ENCODE data around the gene AGO4. TPM values are rescaled to one million over a fixed set of nuclear protein-coding genes. Genes with fewer than 3 reads are reported as not detected.
A peak's percentile ranks its signal among the peaks of the same experiment; 100 is the strongest.

The AGO4 gene
- 10 to 100 TPM; 30.1 to 32.9 TPM for total RNA-seq
- 10 to 100 TPM in 1 of 2 donors, 1 to 10 TPM in 1; 3.6 to 13.6 TPM for polyA plus RNA-seq

- Histone ChIP-seq H3K9me3 (ENCODE audit: control insufficient read depth in 1 of 2, low read length in 2 of 2) (no peaks in the 10 kb centered on the region), H3K27me3 (ENCODE audit: insufficient read depth, low read length) (no peaks in the 10 kb centered on the region), H3K27ac (ENCODE audit: low read depth, low read length) (peak within 1 kb of the TSS; percentile 71), H3K36me3 (ENCODE audit: insufficient read depth, low read length) (no peaks in the 10 kb centered on the region), H3K4me3 (ENCODE audit: low read length in 2 of 2) (peak within 1 kb of the TSS; percentile 26 to 77), H3K4me1 (ENCODE audit: insufficient read depth, low read length) (peaks cover 45% of the 10 kb centered on the region)
- DNase-seq = peak in 4 of 5 donors; percentile 21 to 36 (median 30)
- H3K36me3 Mint-ChIP-seq = peaks cover 0 to 6% of the 10 kb centered on the region in 2 donors
- H3K9me3 Mint-ChIP-seq = no peaks in the 10 kb centered on the region
- ChIA-PET POLR2A (ENCODE audit: partially characterized antibody) (no interaction called here), CTCF (ENCODE audit: partially characterized antibody) (no interaction called here)
- no peaks in the 10 kb centered on the region for H3K27me3 Mint-ChIP-seq
- H3K27ac Mint-ChIP-seq = peak within 1 kb of the TSS; percentile 90 to 97 (median 93)
- H3K4me3 Mint-ChIP-seq = peak within 1 kb of the TSS; percentile 90 to 96 (median 94)
- H3K4me1 Mint-ChIP-seq = peaks cover 30 to 58% (median 40%) of the 10 kb centered on the region in 4 donors
- intact Hi-C loops (cut with micrococcal nuclease) = loop anchor here (5.0 to 10.0 kb wide), 3 partner anchors 36 to 823 kb away; partner anchors contain the start of genes AGO3 and TMEM35B
These were observed at the start of gene AGO4 for GRCh38 chr1:35807614-35808449. AGO4 (plus strand) TSS chr1:35808016; CDS start chr1:35808417, 401 bp downstream.

DNA sequence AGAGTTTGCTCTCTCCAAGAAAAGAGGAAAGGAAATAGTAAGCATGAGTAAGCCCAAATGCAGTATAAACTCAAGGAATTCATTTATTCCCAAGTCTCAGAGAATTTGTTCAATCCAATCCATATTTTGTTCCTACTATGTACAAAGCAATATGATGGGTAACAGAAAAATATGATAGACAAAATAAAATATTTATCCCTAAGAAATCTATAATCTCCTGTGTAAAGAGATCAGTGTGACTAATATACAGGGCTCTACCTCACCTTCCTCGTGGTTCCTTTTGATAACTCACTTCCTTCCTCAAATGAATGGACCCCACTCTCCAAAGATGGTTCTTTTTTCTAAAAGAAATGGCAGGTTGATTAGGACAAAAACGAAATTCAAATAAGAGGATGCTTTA, 45.7 kb upstream of the AGO4 start:
- H3K27ac ChIP-seq (ENCODE audit: low read depth, low read length) = no peak overlapping the region
- DNase-seq = no peak
- Mint-ChIP-seq H3K4me3 (no peak overlapping the region), H3K9me3 (no peaks in the 10 kb centered on the region), H3K4me1 (peaks cover 0 to 12% (median 8%) of the 10 kb centered on the region in 4 donors), H3K27ac (no peak overlapping the region), H3K36me3 (no peaks in the 10 kb centered on the region), H3K27me3 (no peaks in the 10 kb centered on the region)
- ChIA-PET CTCF (ENCODE audit: partially characterized antibody) (interaction anchor here (1.0 to 1.2 kb wide), 3 partner anchors 36 to 197 kb away, joined by 3 to 4 read pairs (median 3); no protein-coding TSS in a partner anchor), POLR2A (ENCODE audit: partially characterized antibody) (no interaction called here)
- no peaks in the 10 kb centered on the region for H3K4me1 ChIP-seq (ENCODE audit: insufficient read depth, low read length)
- H3K4me3 ChIP-seq (ENCODE audit: low read length in 2 of 2) = no peak overlapping the region
- no peaks in the 10 kb centered on the region for H3K27me3 ChIP-seq (ENCODE audit: insufficient read depth, low read length)
- intact Hi-C loops (cut with micrococcal nuclease) = no loop called here
- H3K9me3 ChIP-seq (ENCODE audit: control insufficient read depth in 1 of 2, low read length in 2 of 2) = no peaks in the 10 kb centered on the region
- no peaks in the 10 kb centered on the region for H3K36me3 ChIP-seq (ENCODE audit: insufficient read depth, low read length)

DNA sequence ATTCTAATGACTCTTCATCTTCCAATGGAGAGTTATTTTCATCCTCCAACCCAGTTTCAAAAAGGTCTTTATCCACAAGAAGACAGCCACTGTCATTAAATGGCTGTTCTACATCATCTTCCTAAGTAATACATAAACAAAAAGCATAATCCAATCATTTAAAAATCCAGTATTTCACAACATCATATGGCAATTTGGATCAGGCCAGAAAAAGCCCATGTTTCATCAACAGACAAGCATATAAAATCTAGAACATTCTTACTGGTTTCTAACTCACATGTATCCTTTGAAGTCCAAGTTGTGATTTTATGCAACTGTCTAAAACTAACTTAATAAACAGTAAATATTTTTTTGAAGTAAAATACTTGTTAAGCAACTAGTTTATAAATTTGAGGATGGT, 44.6 kb upstream of the AGO4 start:
- Histone ChIP-seq H3K9me3 (ENCODE audit: control insufficient read depth in 1 of 2, low read length in 2 of 2) (no peaks in the 10 kb centered on the region), H3K36me3 (ENCODE audit: insufficient read depth, low read length) (no peaks in the 10 kb centered on the region), H3K27me3 (ENCODE audit: insufficient read depth, low read length) (no peaks in the 10 kb centered on the region), H3K4me3 (ENCODE audit: low read length in 2 of 2) (no peak overlapping the region), H3K4me1 (ENCODE audit: insufficient read depth, low read length) (no peaks in the 10 kb centered on the region), H3K27ac (ENCODE audit: low read depth, low read length) (no peak overlapping the region)
- no peaks in the 10 kb centered on the region for H3K27me3 Mint-ChIP-seq
- no peaks in the 10 kb centered on the region for H3K36me3 Mint-ChIP-seq
- no peak overlapping the region for H3K4me3 Mint-ChIP-seq
- no peak for DNase-seq
- H3K9me3 Mint-ChIP-seq = no peaks in the 10 kb centered on the region
- ChIA-PET POLR2A (ENCODE audit: partially characterized antibody) (no interaction called here), CTCF (ENCODE audit: partially characterized antibody) (interaction anchor here (0.8 to 1.2 kb wide), 4 partner anchors 9 to 248 kb away, joined by 3 to 4 read pairs (median 3); no protein-coding TSS in a partner anchor)
- intact Hi-C loops (cut with micrococcal nuclease) = no loop called here
- peaks cover 0 to 12% (median 8%) of the 10 kb centered on the region in 4 donors for H3K4me1 Mint-ChIP-seq
- peak overlapping the region in 4 of 7 donors; percentile 9 to 57 (median 40) for H3K27ac Mint-ChIP-seq

DNA sequence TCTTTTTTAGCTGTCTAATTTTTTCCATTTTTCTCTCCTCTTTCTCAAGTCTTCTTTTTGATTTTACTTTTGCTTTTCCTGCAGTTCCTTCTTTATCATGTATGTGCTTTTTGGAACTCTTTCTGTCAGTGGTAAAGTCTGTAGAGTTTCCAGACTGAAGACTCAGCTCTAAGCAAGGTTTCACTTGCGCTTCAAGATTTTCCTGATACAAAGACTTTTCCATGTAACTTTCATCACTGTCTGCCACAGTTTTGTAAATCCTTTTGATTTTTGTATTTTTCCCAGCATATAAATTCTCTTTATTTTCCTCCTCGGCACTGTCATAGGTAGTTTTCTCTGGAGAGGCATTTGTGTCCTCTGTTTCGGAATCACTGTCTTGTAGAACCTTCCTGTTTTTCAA, 43.5 kb upstream of the AGO4 start:
- Histone ChIP-seq H3K27ac (ENCODE audit: low read depth, low read length) (no peak overlapping the region), H3K27me3 (ENCODE audit: insufficient read depth, low read length) (no peaks in the 10 kb centered on the region), H3K36me3 (ENCODE audit: insufficient read depth, low read length) (no peaks in the 10 kb centered on the region), H3K4me3 (ENCODE audit: low read length in 2 of 2) (no peak overlapping the region), H3K4me1 (ENCODE audit: insufficient read depth, low read length) (peaks cover 7% of the 10 kb centered on the region), H3K9me3 (ENCODE audit: control insufficient read depth in 1 of 2, low read length in 2 of 2) (no peaks in the 10 kb centered on the region)
- no peak overlapping the region for H3K4me3 Mint-ChIP-seq
- intact Hi-C loops (cut with micrococcal nuclease) = no loop called here
- peaks cover 4 to 18% (median 13%) of the 10 kb centered on the region in 4 donors for H3K4me1 Mint-ChIP-seq
- ChIA-PET CTCF (ENCODE audit: partially characterized antibody) (interaction anchor here (1.0 to 1.2 kb wide), 3 partner anchors 11 to 249 kb away, joined by 3 read pairs; no protein-coding TSS in a partner anchor), POLR2A (ENCODE audit: partially characterized antibody) (no interaction called here)
- no peaks in the 10 kb centered on the region for H3K27me3 Mint-ChIP-seq
- H3K9me3 Mint-ChIP-seq = no peaks in the 10 kb centered on the region
- no peaks in the 10 kb centered on the region for H3K36me3 Mint-ChIP-seq
- no peak for DNase-seq
- no peak overlapping the region for H3K27ac Mint-ChIP-seq

- peak overlapping the region; percentile 82 for H3K27ac ChIP-seq (ENCODE audit: low read depth, low read length)
- peak overlapping the region; percentile 74 to 84 for H3K4me3 ChIP-seq (ENCODE audit: low read length in 2 of 2)
- H3K27me3 Mint-ChIP-seq = no peaks in the 10 kb centered on the region
- H3K9me3 ChIP-seq (ENCODE audit: control insufficient read depth in 1 of 2, low read length in 2 of 2) = no peaks in the 10 kb centered on the region
- no peaks in the 10 kb centered on the region for H3K9me3 Mint-ChIP-seq
- intact Hi-C loops (cut with micrococcal nuclease) = no loop called here
- H3K27me3 ChIP-seq (ENCODE audit: insufficient read depth, low read length) = no peaks in the 10 kb centered on the region
- H3K4me3 Mint-ChIP-seq = peak overlapping the region; percentile 83 to 89 (median 86)
- H3K27ac Mint-ChIP-seq = peak overlapping the region; percentile 75 to 92 (median 86)
- H3K36me3 Mint-ChIP-seq = peaks cover 0 to 2% of the 10 kb centered on the region in 2 donors
- no peaks in the 10 kb centered on the region for H3K36me3 ChIP-seq (ENCODE audit: insufficient read depth, low read length)
- POLR2A ChIA-PET (ENCODE audit: partially characterized antibody) = interaction anchor here (0.6 to 2.7 kb wide), 18 partner anchors 12 to 456 kb away, joined by 3 to 24 read pairs (median 4); partner anchors contain the start of genes AGO1, KIAA0319L, NCDN and TFAP2E
- peaks cover 7% of the 10 kb centered on the region for H3K4me1 ChIP-seq (ENCODE audit: insufficient read depth, low read length)
- CTCF ChIA-PET (ENCODE audit: partially characterized antibody) = interaction anchor here (0.7 to 10.8 kb wide), 17 partner anchors 9 to 567 kb away, joined by 3 to 82 read pairs (median 4); no protein-coding TSS in a partner anchor
- H3K4me1 Mint-ChIP-seq = peaks cover 5 to 18% (median 10%) of the 10 kb centered on the region in 4 donors
- DNase-seq = no peak
These were observed 39.2 kb upstream of the AGO4 start for GRCh38 chr1:35768350-35769187.

- no peaks in the 10 kb centered on the region for H3K9me3 Mint-ChIP-seq
- CTCF ChIA-PET (ENCODE audit: partially characterized antibody) = interaction anchor here (0.8 to 10.8 kb wide), 18 partner anchors 10 to 568 kb away, joined by 3 to 82 read pairs (median 5); partner anchors contain the start of gene AGO1
- DNase-seq = peak; percentile 74 to 86 (median 78)
- H3K4me1 ChIP-seq (ENCODE audit: insufficient read depth, low read length) = peaks cover 7% of the 10 kb centered on the region
- POLR2A ChIA-PET (ENCODE audit: partially characterized antibody) = interaction anchor here (0.7 to 2.7 kb wide), 20 partner anchors 11 to 455 kb away, joined by 3 to 24 read pairs (median 4); partner anchors contain the start of genes AGO1, AGO3, KIAA0319L and NCDN
- peak overlapping the region; percentile 31 to 92 (median 86) for H3K27ac Mint-ChIP-seq
- H3K27ac ChIP-seq (ENCODE audit: low read depth, low read length) = peak overlapping the region; percentile 82
- intact Hi-C loops (cut with micrococcal nuclease) = no loop called here
- no peaks in the 10 kb centered on the region for H3K9me3 ChIP-seq (ENCODE audit: control insufficient read depth in 1 of 2, low read length in 2 of 2)
- H3K27me3 Mint-ChIP-seq = no peaks in the 10 kb centered on the region
- H3K4me3 ChIP-seq (ENCODE audit: low read length in 2 of 2) = peak overlapping the region; percentile 74 to 84
- H3K4me1 Mint-ChIP-seq = peaks cover 3 to 13% (median 10%) of the 10 kb centered on the region in 4 donors
- H3K36me3 Mint-ChIP-seq = peaks cover 0 to 2% of the 10 kb centered on the region in 2 donors
- no peaks in the 10 kb centered on the region for H3K36me3 ChIP-seq (ENCODE audit: insufficient read depth, low read length)
- H3K4me3 Mint-ChIP-seq = peak overlapping the region; percentile 83 to 99 (median 86)
- no peaks in the 10 kb centered on the region for H3K27me3 ChIP-seq (ENCODE audit: insufficient read depth, low read length)
These were observed 38.5 kb upstream of the AGO4 start for GRCh38 chr1:35769188-35769758.

All from CD4-positive, alpha-beta memory T cell (primary cell).